ENCODE results near the gene KRT17. TPM values are rescaled to one million over a fixed set of nuclear protein-coding genes. Genes with fewer than 3 reads are reported as not detected.

The KRT17 gene
- total and polyA plus RNA-seq, 12 donors: 0.07 TPM; not detected in 11

GRCh38 chr17:41639492-41640473, 15.4 kb upstream of the KRT17 start:
- Histone ChIP-seq H3K27me3 (no peaks in the 10 kb centered on the region), H3K4me3 (no peak overlapping the region), H3K27ac (no peak overlapping the region), H3K36me3 (no peaks in the 10 kb centered on the region), H3K4me1 (peaks cover 3 to 13% (median 9%) of the 10 kb centered on the region in 9 donors), H3K9me3 (no peaks in the 10 kb centered on the region)
- TF ChIP-seq CTCF (IDR thresholded peaks at IDR 0.05): no peak
- intact Hi-C loops (cut with DNase I): loop anchor here in 2 of 10 donors (10.0 kb wide), 2 partner anchors 55 to 725 kb away; partner anchors contain the start of gene KRT14 (in 2 of the 2)
- DNase-seq (no peak), ATAC-seq (no peak)
- 87 to 93% methylated on average over 7 of the region's 7 CpGs for WGBS, 2 donors

- DNase-seq (no peak), ATAC-seq (no peak)
- Histone ChIP-seq H3K27me3 (no peaks in the 10 kb centered on the region), H3K36me3 (no peaks in the 10 kb centered on the region), H3K4me1 (peaks cover 3 to 17% (median 11%) of the 10 kb centered on the region in 9 donors), H3K27ac (no peak overlapping the region), H3K9me3 (no peaks in the 10 kb centered on the region), H3K4me3 (no peak overlapping the region)
- WGBS, 2 donors: 72 to 82% methylated on average over 6 of the region's 6 CpGs
- TF ChIP-seq CTCF (IDR thresholded peaks at IDR 0.05): no peak
- intact Hi-C loops (cut with DNase I): no loop called here
Observed at GRCh38 chr17:41638941-41639340, 14.6 kb upstream of the KRT17 start.

- DNase-seq (no peak), ATAC-seq (no peak)
- Histone ChIP-seq H3K4me1 (peaks cover 3 to 17% (median 11%) of the 10 kb centered on the region in 9 donors), H3K9me3 (no peaks in the 10 kb centered on the region), H3K27me3 (no peaks in the 10 kb centered on the region), H3K36me3 (no peaks in the 10 kb centered on the region), H3K27ac (no peak overlapping the region), H3K4me3 (no peak overlapping the region)
- intact Hi-C loops (cut with DNase I): no loop called here
- WGBS, 2 donors: 81 to 86% methylated on average over 5 of the region's 5 CpGs
- no peak for TF ChIP-seq CTCF (IDR thresholded peaks at IDR 0.05)
Observed at GRCh38 chr17:41638194-41638593, 13.8 kb upstream of the KRT17 start.

GRCh38 chr17:41636652-41637051, 12.3 kb upstream of the KRT17 start:
- H3K4me3 ChIP-seq: no peak overlapping the region
- H3K4me1 ChIP-seq: peaks cover 3 to 17% (median 11%) of the 10 kb centered on the region in 9 donors
- 80 to 84% methylated on average over 9 of the region's 9 CpGs for WGBS, 2 donors
- H3K36me3 ChIP-seq: no peaks in the 10 kb centered on the region
- no peak for TF ChIP-seq CTCF (IDR thresholded peaks at IDR 0.05)
- no peak for ATAC-seq
- H3K9me3 ChIP-seq: no peaks in the 10 kb centered on the region
- H3K27ac ChIP-seq: no peak overlapping the region
- intact Hi-C loops (cut with DNase I): no loop called here
- no peaks in the 10 kb centered on the region for H3K27me3 ChIP-seq
- no peak for DNase-seq

Measured in heart right ventricle (tissue), 16 donors.